Kidney (tissue), 14 donors: ENCODE data around the gene PLCB4. TPM values are rescaled to one million over a fixed set of nuclear protein-coding genes. Genes with fewer than 3 reads are reported as not detected.

ENCODE experiments used
- DNase-seq, 5 donors: peaks; one replicate each; pipeline ENCODE4 v3.0.0-alpha.2; 2013 to 2020
- FAIRE-seq: peaks from 2 replicates; lab custom pipeline; 2012; peaks lifted over from hg19 to GRCh38; lab: Jason Lieb, UNC
- H3K27ac ChIP-seq, 2 donors: one replicate each; pipeline ENCODE4 v1.7.0; 2013; ENCODE audit warnings: low read depth in 2 of 2, low read length in 2 of 2, inconsistent platforms in 1 of 2
- H3K27me3 ChIP-seq: one replicate; pipeline ENCODE4 v1.7.1; 2013; ENCODE audit warnings: low read length, inconsistent platforms; ENCODE audit not compliant: control insufficient read depth, insufficient read depth
- H3K36me3 ChIP-seq, 3 donors: one replicate each; pipeline versions ENCODE4 v1.7.0 to v1.7.1; 2013; ENCODE audit warnings: low read length in 3 of 3, control low read depth in 1 of 3, inconsistent platforms in 1 of 3; ENCODE audit not compliant: insufficient read depth in 3 of 3, control insufficient read depth in 2 of 3
- H3K4me1 ChIP-seq, 3 donors: one replicate each; pipeline versions ENCODE4 v1.7.0 to v1.7.1; 2013; ENCODE audit warnings: low read length in 3 of 3, inconsistent platforms in 1 of 3, low read depth in 1 of 3; ENCODE audit not compliant: control insufficient read depth in 2 of 3, insufficient read depth in 2 of 3
- H3K4me3 ChIP-seq, 3 donors: one replicate each; pipeline versions ENCODE4 v1.7.0 to v1.8.1; 2013; ENCODE audit warnings: low read length in 3 of 3, control low read depth in 1 of 3, inconsistent platforms in 1 of 3
- H3K9ac ChIP-seq, 3 donors: one replicate each; pipeline versions ENCODE4 v1.7.0 to v1.7.1; 2013; ENCODE audit warnings: low read length in 3 of 3, control low read depth in 1 of 3, inconsistent platforms in 1 of 3
- H3K9me3 ChIP-seq, 3 donors: one replicate each; pipeline versions ENCODE4 v1.7.0 to v1.7.1; 2013; ENCODE audit warnings: low read length in 3 of 3, control low read depth in 1 of 3, inconsistent platforms in 1 of 3; ENCODE audit not compliant: control insufficient read depth in 2 of 3, insufficient read depth in 1 of 3
- intact Hi-C: fragments of 100-400 bp; cut with DNase I; formaldehyde crosslinking; loops from one replicate; pipeline ENCODE4 v1.11.1; 2022
- polyA plus RNA-seq: library from polyadenylated mRNA; stranded (reverse); fragments of 350-450 nt; fragmentation: Illumina TruSeq; extraction: RNeasy Lipid Tissue Mini Kit (QIAGEN cat#74804); gene quantifications from one replicate; pipeline ENCODE4 v1.2.3, GENCODE V29; 2014; ENCODE audit warnings: low read depth, low replicate concordance; ENCODE audit not compliant: insufficient read depth
- total RNA-seq: library from RNA; stranded (reverse); fragmentation: NEBNext Ultra II Directional; extraction: Animal tissue kit (Norgen Biotek cat#: 25700); gene quantifications from one replicate; pipeline ENCODE4 v1.2.1, GENCODE V29; 2021
- TF ChIP-seq, protein P1 (sequence below): IDR thresholded peaks from 3 replicates; pipeline ENCODE4 v1.5.1; 2012; ENCODE audit warnings: mild to moderate bottlenecking, moderate library complexity, borderline replicate concordance; ENCODE audit not compliant: insufficient read depth; ENCODE audit errors: extremely low read depth
- donor health status: control.
- donor health status: control.
- donor health status: control.
- donor health status: control.
- donor health status: control.
- donor health status: DM: yes; HTN: yes; CAD: no.
- donor health status: Normal renal cell carcinoma (clear cell type).

Gene PLCB4
- total and polyA plus RNA-seq, 2 donors from 2014 or later: 2.8 to 17.7 TPM

DNA sequence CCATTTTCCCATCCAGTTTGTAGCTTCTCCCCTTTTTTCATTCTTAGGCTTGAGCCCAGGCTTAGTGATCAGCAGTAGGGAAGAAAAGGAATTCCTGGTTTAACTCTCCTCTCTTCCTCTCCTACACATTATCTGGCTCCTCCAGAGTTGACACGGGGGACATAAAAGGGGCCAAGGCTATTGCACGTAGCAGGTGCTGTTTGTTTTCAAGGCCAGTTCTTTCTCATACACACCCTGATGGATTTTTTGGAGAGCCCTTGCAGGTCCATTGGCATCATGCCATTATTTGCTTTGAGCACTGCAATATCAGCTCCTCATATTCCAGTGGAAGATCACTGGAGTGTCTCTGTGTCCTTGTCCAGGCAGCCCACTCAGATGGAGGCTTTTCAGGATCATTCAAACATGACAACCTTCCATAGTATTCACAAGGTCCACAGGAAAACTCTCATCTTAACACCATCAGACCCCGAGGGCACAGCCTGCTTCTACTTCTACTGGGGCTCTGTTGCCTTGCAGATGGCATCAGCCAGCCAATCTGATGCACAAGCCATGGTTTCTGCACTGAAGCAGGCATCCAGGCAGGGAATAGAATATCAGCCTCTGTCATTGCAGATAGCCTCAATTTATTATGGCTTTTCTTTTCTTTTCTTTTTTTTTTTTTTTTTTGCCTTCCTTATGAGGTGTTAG, 18.8 kb downstream of the PLCB4 start:
- H3K9me3 ChIP-seq: no peaks in the 10 kb centered on the region
- H3K27ac ChIP-seq: no peak overlapping the region
- no peak overlapping the region for H3K4me3 ChIP-seq
- DNase-seq (no peak), FAIRE-seq (no peak)
- no peaks in the 10 kb centered on the region for H3K27me3 ChIP-seq
- TF ChIP-seq, protein P1, sequence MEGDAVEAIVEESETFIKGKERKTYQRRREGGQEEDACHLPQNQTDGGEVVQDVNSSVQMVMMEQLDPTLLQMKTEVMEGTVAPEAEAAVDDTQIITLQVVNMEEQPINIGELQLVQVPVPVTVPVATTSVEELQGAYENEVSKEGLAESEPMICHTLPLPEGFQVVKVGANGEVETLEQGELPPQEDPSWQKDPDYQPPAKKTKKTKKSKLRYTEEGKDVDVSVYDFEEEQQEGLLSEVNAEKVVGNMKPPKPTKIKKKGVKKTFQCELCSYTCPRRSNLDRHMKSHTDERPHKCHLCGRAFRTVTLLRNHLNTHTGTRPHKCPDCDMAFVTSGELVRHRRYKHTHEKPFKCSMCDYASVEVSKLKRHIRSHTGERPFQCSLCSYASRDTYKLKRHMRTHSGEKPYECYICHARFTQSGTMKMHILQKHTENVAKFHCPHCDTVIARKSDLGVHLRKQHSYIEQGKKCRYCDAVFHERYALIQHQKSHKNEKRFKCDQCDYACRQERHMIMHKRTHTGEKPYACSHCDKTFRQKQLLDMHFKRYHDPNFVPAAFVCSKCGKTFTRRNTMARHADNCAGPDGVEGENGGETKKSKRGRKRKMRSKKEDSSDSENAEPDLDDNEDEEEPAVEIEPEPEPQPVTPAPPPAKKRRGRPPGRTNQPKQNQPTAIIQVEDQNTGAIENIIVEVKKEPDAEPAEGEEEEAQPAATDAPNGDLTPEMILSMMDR: no peak
- H3K36me3 ChIP-seq: no peaks in the 10 kb centered on the region
- H3K4me1 ChIP-seq: no peaks in the 10 kb centered on the region
- intact Hi-C loops: no loop called here
- H3K9ac ChIP-seq: no peak overlapping the region

DNA sequence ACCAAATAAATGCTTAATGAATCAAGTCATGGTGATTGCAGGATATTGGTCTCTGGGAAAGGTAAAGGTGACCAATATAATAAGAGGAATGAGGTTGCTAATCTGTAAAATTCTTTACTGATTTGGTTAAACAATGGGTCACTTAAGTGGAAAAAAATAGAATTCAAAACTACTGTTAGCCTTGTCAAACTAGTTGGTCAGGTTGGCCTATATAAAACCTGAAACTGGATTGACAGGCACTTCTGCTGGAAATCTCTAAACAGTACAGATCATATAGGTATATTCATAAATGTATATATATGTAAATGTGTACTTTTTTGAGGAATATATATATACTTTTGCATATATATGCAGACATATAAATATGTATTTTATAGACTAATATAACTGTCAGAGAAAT, 19.7 kb downstream of the PLCB4 start:
- H3K27ac ChIP-seq: no peak overlapping the region
- no peaks in the 10 kb centered on the region for H3K36me3 ChIP-seq
- no peaks in the 10 kb centered on the region for H3K9me3 ChIP-seq
- H3K4me1 ChIP-seq: peaks cover 0 to 2% (median 0%) of the 10 kb centered on the region in 3 donors
- no peak overlapping the region for H3K4me3 ChIP-seq
- H3K9ac ChIP-seq: no peak overlapping the region
- intact Hi-C loops: no loop called here
- TF ChIP-seq, protein P1: no peak
- H3K27me3 ChIP-seq: no peaks in the 10 kb centered on the region
- no peak for FAIRE-seq
- DNase-seq: no peak

DNA sequence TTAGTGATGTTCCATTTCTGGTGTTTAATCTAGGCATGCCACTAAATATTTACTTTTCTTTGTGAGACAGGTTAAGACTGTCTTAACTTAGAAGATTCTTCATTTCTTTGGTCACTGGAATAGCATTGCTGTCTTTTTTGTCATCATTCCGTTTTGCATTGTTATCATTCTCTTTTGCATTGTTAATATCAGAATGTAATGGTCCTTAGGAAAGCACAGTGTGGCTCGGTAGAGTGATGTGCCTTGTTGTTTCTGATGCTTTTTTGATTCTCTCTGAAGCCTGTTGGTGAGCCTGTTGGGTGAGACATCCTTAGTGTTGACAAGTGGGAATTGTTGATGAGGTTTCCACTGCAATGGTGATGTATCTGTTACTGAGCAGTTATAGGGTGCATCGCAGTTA, 23.2 kb downstream of the PLCB4 start:
- TF ChIP-seq, protein P1: no peak
- H3K27me3 ChIP-seq: no peaks in the 10 kb centered on the region
- DNase-seq (no peak), FAIRE-seq (no peak)
- no peak overlapping the region for H3K4me3 ChIP-seq
- peaks cover 0 to 3% (median 0%) of the 10 kb centered on the region in 3 donors for H3K4me1 ChIP-seq
- H3K9me3 ChIP-seq: no peaks in the 10 kb centered on the region
- no peaks in the 10 kb centered on the region for H3K36me3 ChIP-seq
- no peak overlapping the region for H3K27ac ChIP-seq
- no peak overlapping the region for H3K9ac ChIP-seq
- intact Hi-C loops: no loop called here
